GM12872 (cell line): ENCODE results near the gene NAALAD2.

ENCODE experiments used
- TF ChIP-seq, protein P1 (sequence below): IDR thresholded peaks from 3 replicates; pipeline ENCODE4 v1.5.1; 2011; ENCODE audit warnings: low read depth, mild to moderate bottlenecking, low read length, moderate library complexity; ENCODE audit not compliant: insufficient read depth

Gene NAALAD2

GRCh38 chr11:90221803-90222458, 87.5 kb downstream of the NAALAD2 start:
- TF ChIP-seq, protein P1, sequence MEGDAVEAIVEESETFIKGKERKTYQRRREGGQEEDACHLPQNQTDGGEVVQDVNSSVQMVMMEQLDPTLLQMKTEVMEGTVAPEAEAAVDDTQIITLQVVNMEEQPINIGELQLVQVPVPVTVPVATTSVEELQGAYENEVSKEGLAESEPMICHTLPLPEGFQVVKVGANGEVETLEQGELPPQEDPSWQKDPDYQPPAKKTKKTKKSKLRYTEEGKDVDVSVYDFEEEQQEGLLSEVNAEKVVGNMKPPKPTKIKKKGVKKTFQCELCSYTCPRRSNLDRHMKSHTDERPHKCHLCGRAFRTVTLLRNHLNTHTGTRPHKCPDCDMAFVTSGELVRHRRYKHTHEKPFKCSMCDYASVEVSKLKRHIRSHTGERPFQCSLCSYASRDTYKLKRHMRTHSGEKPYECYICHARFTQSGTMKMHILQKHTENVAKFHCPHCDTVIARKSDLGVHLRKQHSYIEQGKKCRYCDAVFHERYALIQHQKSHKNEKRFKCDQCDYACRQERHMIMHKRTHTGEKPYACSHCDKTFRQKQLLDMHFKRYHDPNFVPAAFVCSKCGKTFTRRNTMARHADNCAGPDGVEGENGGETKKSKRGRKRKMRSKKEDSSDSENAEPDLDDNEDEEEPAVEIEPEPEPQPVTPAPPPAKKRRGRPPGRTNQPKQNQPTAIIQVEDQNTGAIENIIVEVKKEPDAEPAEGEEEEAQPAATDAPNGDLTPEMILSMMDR, result no peak

- TF ChIP-seq, protein P1, result no peak
Observed at GRCh38 chr11:90222459-90223247, 88.2 kb downstream of the NAALAD2 start, which contains the start of gene CHORDC1. CHORDC1 (minus strand) TSS chr11:90223049; CDS start chr11:90222954, 95 bp downstream.

GRCh38 chr11:90223248-90223585, 88.8 kb downstream of the NAALAD2 start:
- TF ChIP-seq, protein P1, result no peak

DNA sequence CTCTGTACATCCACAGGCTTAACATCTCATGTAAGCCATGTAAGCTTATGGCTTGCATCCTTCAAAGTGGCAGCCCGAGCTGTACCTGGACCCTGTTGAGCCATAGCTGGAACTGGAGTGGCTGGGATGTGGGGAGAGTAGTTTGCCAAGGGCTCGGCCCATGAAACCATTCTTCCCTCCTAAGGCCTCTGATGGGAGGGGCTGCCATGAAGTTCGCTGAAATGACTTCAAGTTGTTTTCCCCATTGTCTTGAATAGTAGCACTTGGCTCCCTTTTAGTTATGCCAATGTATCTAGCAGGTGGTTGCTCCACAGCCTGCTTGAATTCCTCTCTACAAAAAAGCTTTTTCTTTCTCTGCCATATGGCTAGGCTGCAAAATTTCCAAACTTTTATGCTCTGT, 93.6 kb downstream of the NAALAD2 start:
- TF ChIP-seq, protein P1, result no peak

DNA sequence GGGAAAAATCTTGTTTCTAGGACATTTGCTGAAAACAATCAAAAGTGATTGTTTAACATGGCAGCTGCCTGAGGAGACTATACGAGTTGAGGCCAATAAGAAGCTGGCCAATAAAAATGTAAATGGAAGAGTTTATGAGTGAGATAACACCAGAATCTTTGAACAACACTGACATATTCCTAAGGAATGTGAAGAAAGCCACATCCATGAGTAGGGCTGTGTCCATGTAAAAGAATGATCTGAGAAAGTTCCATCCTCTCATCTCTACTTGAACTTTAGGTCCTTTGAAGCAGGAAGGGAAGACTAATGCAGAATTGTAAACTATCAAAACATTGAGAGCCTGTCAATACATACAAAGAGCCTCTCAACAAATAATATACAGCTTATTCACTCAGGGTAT, 95.3 kb downstream of the NAALAD2 start:
- TF ChIP-seq, protein P1, result no peak

GRCh38 chr11:90234977-90235376, 100.5 kb downstream of the NAALAD2 start:
- TF ChIP-seq, protein P1, result no peak

GRCh38 chr11:90235526-90235925, 101.1 kb downstream of the NAALAD2 start:
- TF ChIP-seq, protein P1, result no peak
